K562 (cell line): ENCODE data around the gene ENSA. TPM values are rescaled to one million over a fixed set of nuclear protein-coding genes. Genes with fewer than 3 reads are reported as not detected.

Source experiments
- BRCA1 ChIP-seq, 2 experiments: fragments of 450-650 bp in 1 of 2; sonication (generic) in 1 of 2; formaldehyde crosslinking in 1 of 2; IDR thresholded peaks; 2 replicates each; pipeline versions ENCODE4 v1.5.0 to v1.6.1; 2017 to 2020; ENCODE audit warnings: mild to moderate bottlenecking in 1 of 2, missing genetic modification reagents in 1 of 2
- COPS2 ChIP-seq: fragments of 450-650 bp; conservative IDR thresholded peaks from 2 replicates; pipeline ENCODE4 v1.6.1; 2016; ENCODE audit warnings: mild to moderate bottlenecking, moderate library complexity
- ETV5 ChIP-seq: sonication (generic); formaldehyde crosslinking; IDR thresholded peaks from 2 replicates; pipeline ENCODE4 v1.4.0; 2020; ENCODE audit warnings: low read depth, mild to moderate bottlenecking, missing genetic modification reagents
- GATA2 ChIP-seq: sonication (generic); formaldehyde crosslinking; IDR thresholded peaks from 2 replicates; pipeline ENCODE4 v1.4.0; 2020; ENCODE audit warnings: mild to moderate bottlenecking, missing genetic modification reagents
- MITF ChIP-seq: IDR thresholded peaks from 2 replicates; pipeline ENCODE4 v1.6.1; 2014; ENCODE audit warnings: antibody characterized with exemption
- PBX2 ChIP-seq, 2 experiments: IDR thresholded peaks in 1 of 2; conservative IDR thresholded peaks in 1 of 2; 2 replicates each; pipeline ENCODE4 v1.6.1; 2016; ENCODE audit warnings: low read depth in 2 of 2, mild to moderate bottlenecking in 1 of 2, missing compliant biosample characterization in 1 of 2, missing genetic modification characterization in 1 of 2, moderate library complexity in 1 of 2
- RBM39 ChIP-seq: fragments of 200-400 bp; formaldehyde crosslinking; optimal IDR thresholded peaks from 2 replicates; pipeline ENCODE3; 2018; ENCODE audit warnings: low read depth, low read length
- RFX5 ChIP-seq: IDR thresholded peaks from 2 replicates; pipeline ENCODE4 v1.6.1; 2011; ENCODE audit warnings: low read depth, mild to moderate bottlenecking, improper control_type of control experiment, low read length
- SUPT5H ChIP-seq: fragments of 450-650 bp; IDR thresholded peaks from 2 replicates; pipeline ENCODE4 v1.6.1; 2016
- TAF1 ChIP-seq: IDR thresholded peaks from 2 replicates; pipeline ENCODE4 v1.6.1; 2011; ENCODE audit warnings: mild to moderate bottlenecking, low read length, moderate library complexity; ENCODE audit not compliant: insufficient read depth, control insufficient read depth, severe bottlenecking; ENCODE audit errors: extremely low read depth
- TAF15 ChIP-seq: fragments of 200-400 bp; formaldehyde crosslinking; IDR thresholded peaks from 2 replicates; pipeline ENCODE4 v1.6.1; 2017; ENCODE audit warnings: mild to moderate bottlenecking, low read depth, low read length, moderate library complexity
- ZNF395 ChIP-seq: fragments of 200-800 bp; sonication (Bioruptor generic); IDR thresholded peaks from 2 replicates; pipeline ENCODE4 v1.6.1; 2017; ENCODE audit warnings: missing genetic modification characterization, missing compliant biosample characterization
- polyA plus RNA-seq, 8 experiments: library from polyadenylated mRNA; depleted of rRNA in 4 of 8; stranded (reverse) in 5 of 8; unstranded in 3 of 8; fragments of >200 nt; fragmentation: Nextera tagmentation in 2 of 8; fragmentation: Illumina TruSeq in 1 of 8; extraction: Ambion mirVana in 2 of 8; extraction: Trizol in 1 of 8; gene quantifications; 2 replicates each; pipeline versions ENCODE4 v1.2.1 to v1.2.3, GENCODE V29; 2011 to 2014; ENCODE audit warnings: inconsistent platforms in 1 of 8, missing spikeins in 1 of 8
- total RNA-seq, 7 experiments: library from RNA; depleted of rRNA in 6 of 7; stranded (reverse); fragments of >200 nt in 6 of 7; fragmentation: Illumina TruSeq in 2 of 7; extraction: Trizol in 2 of 7; gene quantifications; 2 replicates each; pipeline versions ENCODE4 v1.2.1 to v1.2.3, GENCODE V29; 2011 to 2021; ENCODE audit warnings: low replicate concordance in 1 of 7
- TF ChIP-seq, protein P1 (sequence below): sonication (generic); formaldehyde crosslinking; IDR thresholded peaks from 2 replicates; pipeline ENCODE4 v1.8.1; 2023; ENCODE audit warnings: missing genetic modification reagents, mild to moderate bottlenecking, borderline replicate concordance
- TF ChIP-seq, protein P2 (sequence below): fragments of 450-650 bp; formaldehyde crosslinking; IDR thresholded peaks from 2 replicates; pipeline ENCODE4 v1.4.0; 2022; ENCODE audit warnings: missing genetic modification characterization

ENSA gene
- total and polyA plus RNA-seq, 9 of the 15 experiments (the other 6 are each of a cell fraction or from before 2014, with no cell fraction given): 68.1 to 605 (median 188) TPM

GRCh38 chr1:150574260-150575071, 54.9 kb downstream of the ENSA start (continued):
- TF ChIP-seq, protein P1, sequence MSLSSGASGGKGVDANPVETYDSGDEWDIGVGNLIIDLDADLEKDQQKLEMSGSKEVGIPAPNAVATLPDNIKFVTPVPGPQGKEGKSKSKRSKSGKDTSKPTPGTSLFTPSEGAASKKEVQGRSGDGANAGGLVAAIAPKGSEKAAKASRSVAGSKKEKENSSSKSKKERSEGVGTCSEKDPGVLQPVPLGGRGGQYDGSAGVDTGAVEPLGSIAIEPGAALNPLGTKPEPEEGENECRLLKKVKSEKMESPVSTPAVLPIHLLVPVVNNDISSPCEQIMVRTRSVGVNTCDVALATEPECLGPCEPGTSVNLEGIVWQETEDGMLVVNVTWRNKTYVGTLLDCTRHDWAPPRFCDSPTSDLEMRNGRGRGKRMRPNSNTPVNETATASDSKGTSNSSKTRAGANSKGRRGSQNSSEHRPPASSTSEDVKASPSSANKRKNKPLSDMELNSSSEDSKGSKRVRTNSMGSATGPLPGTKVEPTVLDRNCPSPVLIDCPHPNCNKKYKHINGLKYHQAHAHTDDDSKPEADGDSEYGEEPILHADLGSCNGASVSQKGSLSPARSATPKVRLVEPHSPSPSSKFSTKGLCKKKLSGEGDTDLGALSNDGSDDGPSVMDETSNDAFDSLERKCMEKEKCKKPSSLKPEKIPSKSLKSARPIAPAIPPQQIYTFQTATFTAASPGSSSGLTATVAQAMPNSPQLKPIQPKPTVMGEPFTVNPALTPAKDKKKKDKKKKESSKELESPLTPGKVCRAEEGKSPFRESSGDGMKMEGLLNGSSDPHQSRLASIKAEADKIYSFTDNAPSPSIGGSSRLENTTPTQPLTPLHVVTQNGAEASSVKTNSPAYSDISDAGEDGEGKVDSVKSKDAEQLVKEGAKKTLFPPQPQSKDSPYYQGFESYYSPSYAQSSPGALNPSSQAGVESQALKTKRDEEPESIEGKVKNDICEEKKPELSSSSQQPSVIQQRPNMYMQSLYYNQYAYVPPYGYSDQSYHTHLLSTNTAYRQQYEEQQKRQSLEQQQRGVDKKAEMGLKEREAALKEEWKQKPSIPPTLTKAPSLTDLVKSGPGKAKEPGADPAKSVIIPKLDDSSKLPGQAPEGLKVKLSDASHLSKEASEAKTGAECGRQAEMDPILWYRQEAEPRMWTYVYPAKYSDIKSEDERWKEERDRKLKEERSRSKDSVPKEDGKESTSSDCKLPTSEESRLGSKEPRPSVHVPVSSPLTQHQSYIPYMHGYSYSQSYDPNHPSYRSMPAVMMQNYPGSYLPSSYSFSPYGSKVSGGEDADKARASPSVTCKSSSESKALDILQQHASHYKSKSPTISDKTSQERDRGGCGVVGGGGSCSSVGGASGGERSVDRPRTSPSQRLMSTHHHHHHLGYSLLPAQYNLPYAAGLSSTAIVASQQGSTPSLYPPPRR (CRISPR knock-in tag): no peak
- TF ChIP-seq GATA2 (CRISPR knock-in tag): no peak
- TF ChIP-seq TAF15: no peak
- TF ChIP-seq COPS2: no peak
- TF ChIP-seq BRCA1 (IDR thresholded peaks at IDR 0.05): no peak
- TF ChIP-seq BRCA1 (CRISPR knock-in tag; IDR thresholded peaks at IDR 0.05): no peak
- no peak for TF ChIP-seq ZNF395 (CRISPR knock-in tag)
- TF ChIP-seq TAF1: peak; percentile 9
- peak; percentile 79 for TF ChIP-seq SUPT5H
- TF ChIP-seq, protein P2, sequence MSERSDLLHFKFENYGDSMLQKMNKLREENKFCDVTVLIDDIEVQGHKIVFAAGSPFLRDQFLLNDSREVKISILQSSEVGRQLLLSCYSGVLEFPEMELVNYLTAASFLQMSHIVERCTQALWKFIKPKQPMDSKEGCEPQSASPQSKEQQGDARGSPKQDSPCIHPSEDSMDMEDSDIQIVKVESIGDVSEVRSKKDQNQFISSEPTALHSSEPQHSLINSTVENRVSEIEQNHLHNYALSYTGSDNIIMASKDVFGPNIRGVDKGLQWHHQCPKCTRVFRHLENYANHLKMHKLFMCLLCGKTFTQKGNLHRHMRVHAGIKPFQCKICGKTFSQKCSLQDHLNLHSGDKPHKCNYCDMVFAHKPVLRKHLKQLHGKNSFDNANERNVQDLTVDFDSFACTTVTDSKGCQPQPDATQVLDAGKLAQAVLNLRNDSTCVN (CRISPR knock-in tag): peak; percentile 54; the same call in 1 of the 2 replicates
- TF ChIP-seq PBX2 (CRISPR knock-in tag; IDR thresholded peaks at IDR 0.05; ENCODE audit: low read depth): no peak
- TF ChIP-seq PBX2 (tag; conservative IDR thresholded peaks at IDR 0.05; ENCODE audit: low read depth): no peak
- TF ChIP-seq RBM39: no peak
- no peak for TF ChIP-seq RFX5
- no peak for TF ChIP-seq ETV5 (CRISPR knock-in tag)
- TF ChIP-seq MITF: no peak
